ENCODE data around the gene PEX14. TPM values are rescaled to one million over a fixed set of nuclear protein-coding genes. Genes with fewer than 3 reads are reported as not detected.

PEX14 gene
- total RNA-seq, 1 donor from 2014 or later, result 17.8 TPM

DNA sequence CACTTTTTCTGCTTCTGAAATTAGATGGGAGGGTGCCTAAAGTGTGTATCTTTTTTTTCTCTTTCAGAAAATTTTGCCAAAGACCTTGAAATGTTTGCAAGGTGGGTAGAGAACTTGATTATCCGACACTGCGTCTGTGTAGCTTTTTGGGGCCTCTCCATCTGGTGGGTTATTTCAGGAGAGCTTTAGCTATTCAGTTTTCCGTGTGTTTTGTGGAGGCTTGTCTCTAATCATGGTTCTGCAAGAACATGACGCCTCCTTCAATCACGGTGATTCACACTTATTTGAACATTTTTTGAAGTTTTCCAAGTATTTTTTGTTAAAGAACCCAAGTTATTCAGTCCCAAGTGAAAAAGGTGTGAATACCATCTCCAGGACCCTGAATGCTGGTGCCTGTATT, 40.2 kb upstream of the PEX14 start:
- Mint-ChIP-seq H3K4me3 (no peak overlapping the region), H3K27ac (no peak overlapping the region), H3K27me3 (no peaks in the 10 kb centered on the region)

DNA sequence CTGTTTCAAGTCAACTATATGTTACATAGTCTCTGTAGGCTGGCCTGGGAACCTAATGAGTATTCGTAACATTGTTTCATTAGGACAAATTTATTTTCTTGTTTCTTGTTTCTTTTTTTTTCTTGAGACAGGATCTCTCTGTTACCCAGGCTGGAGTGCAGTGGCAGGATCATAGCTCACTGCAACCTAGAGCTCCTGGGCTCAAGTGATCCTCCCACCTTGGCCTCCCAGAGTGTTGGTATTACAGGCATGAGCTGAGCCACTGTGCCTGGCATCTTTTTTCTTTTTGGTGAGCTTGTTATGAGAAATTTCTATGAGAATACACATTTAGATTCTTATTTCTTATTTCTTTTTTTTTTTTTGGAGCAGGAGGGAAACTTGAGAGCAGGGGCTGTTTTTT, 37.7 kb upstream of the PEX14 start:
- ChIA-PET POLR2A (no interaction called here), CTCF (no interaction called here)
- Mint-ChIP-seq H3K4me1 (peaks cover 9% of the 10 kb centered on the region), H3K4me3 (no peak overlapping the region), H3K27ac (no peak overlapping the region), H3K9me3 (no peaks in the 10 kb centered on the region), H3K27me3 (no peaks in the 10 kb centered on the region), H3K36me3 (ENCODE audit: low read depth) (peaks cover 7% of the 10 kb centered on the region)
- ATAC-seq (ENCODE audit: low read depth) (no peak), DNase-seq (no peak)
- intact Hi-C loops (cut with micrococcal nuclease), result no loop called here
- TF ChIP-seq CTCF (IDR thresholded peaks at IDR 0.05), result no peak

More for the DNA sequence above, 40.2 kb upstream of the PEX14 start:
- ChIA-PET CTCF (no interaction called here), POLR2A (no interaction called here)
- peaks cover 24% of the 10 kb centered on the region for H3K4me1 Mint-ChIP-seq
- intact Hi-C loops (cut with micrococcal nuclease), result loop anchor here (5.0 kb wide), 1 partner anchor 433 kb away; no protein-coding TSS in a partner anchor
- TF ChIP-seq CTCF (IDR thresholded peaks at IDR 0.05), result no peak
- ATAC-seq (ENCODE audit: low read depth) (no peak), DNase-seq (no peak)
- H3K9me3 Mint-ChIP-seq, result no peaks in the 10 kb centered on the region
- H3K36me3 Mint-ChIP-seq (ENCODE audit: low read depth), result peaks cover 1% of the 10 kb centered on the region

GRCh38 chr1:10438677-10439163, 36.0 kb upstream of the PEX14 start:
- no peak overlapping the region for H3K27ac Mint-ChIP-seq
- no peak for DNase-seq
- no peak for ATAC-seq (ENCODE audit: low read depth)
- TF ChIP-seq CTCF (IDR thresholded peaks at IDR 0.05), result no peak
- no peaks in the 10 kb centered on the region for H3K9me3 Mint-ChIP-seq
- peaks cover 7% of the 10 kb centered on the region for H3K36me3 Mint-ChIP-seq (ENCODE audit: low read depth)
- intact Hi-C loops (cut with micrococcal nuclease), result no loop called here
- CTCF ChIA-PET, result no interaction called here
- POLR2A ChIA-PET, result interaction anchor here (0.6 kb wide), 1 partner anchor 46 kb away, joined by 7 read pairs; no protein-coding TSS in a partner anchor
- peaks cover 4% of the 10 kb centered on the region for H3K4me1 Mint-ChIP-seq
- H3K27me3 Mint-ChIP-seq, result no peaks in the 10 kb centered on the region
- no peak overlapping the region for H3K4me3 Mint-ChIP-seq

DNA sequence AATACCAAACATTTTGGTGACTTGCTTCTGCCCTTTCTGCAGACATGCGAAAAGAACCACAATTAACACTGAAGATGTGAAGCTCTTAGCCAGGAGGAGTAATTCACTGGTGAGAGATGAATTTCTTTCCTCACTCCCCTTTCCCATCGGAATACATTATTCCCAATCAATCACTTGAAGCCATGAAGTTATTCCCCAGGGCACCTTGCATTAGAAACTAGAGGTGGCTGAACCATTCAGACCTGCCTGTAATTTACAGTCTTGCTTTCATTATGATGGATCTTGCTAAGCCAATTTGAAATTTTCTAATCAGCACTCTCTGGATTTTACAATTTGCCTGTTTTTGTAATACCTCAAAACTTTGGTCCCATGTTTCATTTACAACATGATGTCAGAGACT, 34.4 kb upstream of the PEX14 start:
- H3K4me3 Mint-ChIP-seq, result no peak overlapping the region
- intact Hi-C loops (cut with micrococcal nuclease), result no loop called here
- DNase-seq (no peak), ATAC-seq (ENCODE audit: low read depth) (no peak)
- H3K4me1 Mint-ChIP-seq, result no peaks in the 10 kb centered on the region
- peaks cover 11% of the 10 kb centered on the region for H3K36me3 Mint-ChIP-seq (ENCODE audit: low read depth)
- ChIA-PET POLR2A (no interaction called here), CTCF (no interaction called here)
- no peaks in the 10 kb centered on the region for H3K9me3 Mint-ChIP-seq
- no peaks in the 10 kb centered on the region for H3K27me3 Mint-ChIP-seq
- no peak overlapping the region for H3K27ac Mint-ChIP-seq
- TF ChIP-seq CTCF (IDR thresholded peaks at IDR 0.05), result no peak

- Mint-ChIP-seq H3K36me3 (ENCODE audit: low read depth) (peaks cover 11% of the 10 kb centered on the region), H3K4me1 (no peaks in the 10 kb centered on the region), H3K27me3 (no peaks in the 10 kb centered on the region), H3K9me3 (no peaks in the 10 kb centered on the region), H3K4me3 (no peak overlapping the region), H3K27ac (no peak overlapping the region)
- ATAC-seq (ENCODE audit: low read depth), result no peak
- ChIA-PET CTCF (no interaction called here), POLR2A (no interaction called here)
- TF ChIP-seq CTCF (IDR thresholded peaks at IDR 0.05), result no peak
- DNase-seq, result no peak
- intact Hi-C loops (cut with micrococcal nuclease), result no loop called here
These were observed 34.0 kb upstream of the PEX14 start for GRCh38 chr1:10440794-10441193.
